ENCODE data around the gene LRRC26.

LRRC26 gene

GRCh38 chr9:137199411-137200121, 29.7 kb upstream of the LRRC26 start:
- DNase-seq (ENCODE audit: low read depth) = no peak

- no peak for DNase-seq (ENCODE audit: low read depth)
These were observed 29.0 kb upstream of the LRRC26 start for GRCh38 chr9:137198902-137199283.

- no peak for DNase-seq (ENCODE audit: low read depth)
These were observed 28.4 kb upstream of the LRRC26 start for GRCh38 chr9:137198051-137198901.

- no peak for DNase-seq (ENCODE audit: low read depth)
These were observed 25.8 kb upstream of the LRRC26 start for GRCh38 chr9:137195525-137196220.

GRCh38 chr9:137194909-137195308, 25.1 kb upstream of the LRRC26 start:
- no peak for DNase-seq (ENCODE audit: low read depth)

- no peak for DNase-seq (ENCODE audit: low read depth)
These were observed 24.5 kb upstream of the LRRC26 start for GRCh38 chr9:137194388-137194787.

DNA sequence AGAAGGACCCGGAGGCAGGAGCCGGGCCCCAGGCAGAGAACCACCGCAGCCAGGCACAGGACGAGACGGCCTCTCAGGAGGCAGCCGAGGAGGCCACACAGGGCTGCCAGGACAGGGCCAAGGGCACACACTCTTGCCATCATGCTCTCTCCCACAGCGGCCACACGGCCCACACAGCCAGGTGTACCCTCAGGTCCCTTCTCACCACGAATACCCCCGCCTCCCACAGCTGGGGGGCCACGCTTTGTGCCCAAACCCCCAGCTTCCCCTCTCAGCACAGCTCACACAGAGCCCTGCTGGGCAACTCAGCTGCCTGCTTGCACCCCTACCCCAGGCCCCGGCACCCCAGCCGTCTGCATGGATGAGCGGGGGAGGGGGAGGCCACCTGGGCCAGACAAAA, 23.9 kb upstream of the LRRC26 start:
- no peak for DNase-seq (ENCODE audit: low read depth)

GRCh38 chr9:137192859-137193258, 23.0 kb upstream of the LRRC26 start:
- no peak for DNase-seq (ENCODE audit: low read depth)

GRCh38 chr9:137192448-137192780, 22.6 kb upstream of the LRRC26 start:
- no peak for DNase-seq (ENCODE audit: low read depth)

DNA sequence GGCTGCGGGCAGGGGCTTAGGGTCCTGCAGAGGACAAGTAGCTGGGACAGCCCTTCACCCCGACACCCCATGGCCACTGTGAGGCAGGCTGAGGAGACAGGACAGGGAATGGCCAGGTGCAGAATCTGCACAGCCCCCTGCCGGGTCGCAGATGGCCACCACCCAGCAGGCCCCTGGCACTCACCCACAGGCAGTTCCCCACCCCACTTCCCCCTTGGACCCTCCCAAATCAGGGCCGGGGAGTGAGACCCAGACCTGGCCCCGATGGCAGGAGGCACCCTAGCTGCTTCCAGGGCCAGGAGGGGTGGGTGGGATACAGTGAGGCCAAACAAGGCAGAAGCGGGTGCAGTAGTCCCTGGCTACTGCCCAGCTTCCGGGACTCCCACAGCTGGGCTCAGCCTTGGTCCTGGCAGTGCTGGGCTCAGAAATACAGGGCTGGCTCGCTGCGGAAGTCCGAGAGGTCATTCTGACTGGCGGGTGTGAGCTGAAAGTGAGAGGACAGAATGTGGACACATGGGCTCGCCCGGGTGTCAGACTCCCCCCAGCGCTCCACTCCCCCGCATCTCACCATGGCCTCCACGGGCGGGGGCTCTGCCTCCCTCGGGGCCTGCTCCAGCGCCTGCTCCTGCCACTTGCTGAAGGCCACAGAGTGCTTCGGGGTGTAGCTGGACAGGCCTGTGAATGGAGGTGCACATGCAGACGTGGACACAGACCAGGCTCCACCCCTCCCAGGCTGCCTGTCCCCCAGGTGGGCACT, 22.0 kb upstream of the LRRC26 start:
- DNase-seq (ENCODE audit: low read depth) = no peak

DNA sequence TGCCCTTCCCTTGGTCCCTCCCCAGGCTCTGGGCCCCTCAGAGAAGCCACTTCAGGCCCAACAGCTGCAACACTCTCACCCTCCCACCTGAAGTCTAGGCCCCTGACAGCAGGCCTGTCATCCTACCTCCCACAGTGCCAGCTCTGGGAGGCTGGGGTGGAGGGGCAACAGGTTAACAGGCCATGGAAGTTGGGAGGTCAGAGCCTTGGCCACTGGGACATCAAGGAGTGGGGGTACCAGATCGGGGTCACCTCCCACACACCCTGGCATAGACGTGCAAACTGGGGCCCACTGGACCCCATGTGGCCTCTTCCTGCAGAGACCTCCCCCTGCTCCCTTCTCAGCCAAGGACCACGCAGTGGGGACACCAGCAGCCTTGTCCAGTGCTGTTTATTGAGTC, 21.4 kb upstream of the LRRC26 start:
- DNase-seq (ENCODE audit: low read depth) = no peak

GRCh38 chr9:137190315-137190856, 20.5 kb upstream of the LRRC26 start:
- no peak for DNase-seq (ENCODE audit: low read depth)

DNA sequence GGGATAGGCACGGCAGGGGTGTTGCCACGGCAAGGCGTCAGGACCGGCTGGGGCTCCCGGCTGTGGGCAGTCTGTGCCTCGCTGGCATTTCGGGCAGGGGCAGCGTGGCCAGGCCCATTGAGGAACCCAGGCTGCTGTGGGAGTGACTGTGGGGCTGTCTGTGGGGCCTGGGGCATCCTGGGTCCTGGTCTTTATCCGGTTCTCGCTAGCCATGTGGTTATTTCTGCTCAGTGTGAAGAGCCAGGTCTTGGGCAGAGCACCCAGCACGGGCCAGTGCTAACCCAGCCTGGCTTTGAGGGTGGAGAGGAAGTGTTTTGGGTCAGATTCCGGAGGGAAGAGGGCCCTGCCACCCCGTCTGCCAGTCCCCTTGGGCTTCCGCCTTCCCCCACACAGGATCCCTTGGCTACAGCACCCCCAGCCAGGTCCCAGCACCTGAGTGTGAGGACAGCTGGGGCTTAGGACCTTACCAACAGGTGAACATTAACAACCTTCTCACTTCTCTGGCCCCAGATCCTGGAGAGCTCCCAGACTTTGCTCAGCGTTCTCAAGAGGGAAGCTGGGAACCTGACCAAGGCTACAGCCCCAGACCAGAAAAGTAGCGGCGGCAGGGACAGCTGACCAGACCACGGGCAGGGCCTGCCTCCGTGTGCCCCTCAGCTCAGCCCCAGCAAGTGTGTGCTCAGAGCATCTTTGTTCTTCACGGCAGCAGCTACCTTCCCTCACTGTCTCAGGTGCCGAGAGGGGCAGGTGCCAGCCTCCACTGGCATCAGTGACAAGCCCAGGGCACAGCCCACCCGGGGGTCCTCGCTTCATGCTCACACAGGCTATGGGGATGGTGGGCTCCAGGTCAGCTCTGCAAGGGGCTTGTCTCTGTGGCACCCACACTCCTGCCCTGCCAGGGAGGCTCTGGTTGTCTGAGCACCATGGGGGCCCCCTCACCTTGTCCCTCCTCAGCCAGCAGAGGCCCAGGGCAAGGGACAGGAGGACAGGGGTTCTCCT, 19.7 kb upstream of the LRRC26 start:
- no peak for DNase-seq (ENCODE audit: low read depth)

DNA sequence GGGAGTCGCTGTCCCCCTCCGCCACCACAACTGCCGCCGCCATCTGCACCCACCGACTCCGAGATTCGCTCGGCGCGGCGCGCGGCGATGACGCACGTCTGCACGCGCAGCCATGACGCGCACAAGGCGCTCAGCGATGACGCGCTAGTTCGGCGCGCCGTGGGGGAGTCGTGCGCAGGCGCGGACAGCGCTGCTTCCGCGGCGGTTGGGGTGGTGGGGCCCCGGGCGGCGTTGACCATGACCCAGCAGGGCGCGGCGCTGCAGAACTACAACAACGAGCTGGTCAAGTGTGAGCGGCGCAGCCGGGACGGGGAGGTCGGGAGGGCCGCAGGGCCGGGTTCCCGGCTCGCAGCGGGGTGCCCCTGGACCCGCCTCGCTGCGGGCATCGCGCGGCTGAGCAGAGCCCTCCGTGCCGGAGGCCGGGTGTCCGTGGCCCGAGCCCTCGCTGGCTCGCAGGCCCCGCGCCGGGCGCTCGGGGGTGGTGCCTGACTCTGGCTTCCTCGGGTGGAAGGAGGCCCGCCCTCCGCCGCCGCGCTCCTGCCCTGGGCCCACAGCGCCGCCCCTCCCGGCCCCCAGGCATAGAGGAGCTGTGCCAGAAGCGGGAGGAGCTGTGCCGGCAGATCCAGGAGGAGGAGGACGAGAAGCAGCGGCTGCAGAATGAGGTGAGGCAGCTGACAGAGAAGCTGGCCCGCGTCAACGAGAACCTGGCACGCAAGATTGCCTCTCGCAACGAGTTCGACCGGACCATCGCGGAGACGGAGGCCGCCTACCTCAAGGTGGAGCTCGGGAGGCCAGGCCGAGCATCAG, 18.8 kb upstream of the LRRC26 start, which contains the start of the genes ANAPC2 and SSNA1:
Gene ANAPC2, minus strand, starts transcription at position 71 of the 807 bp plus-strand sequence. Its CDS starts 28 bp downstream, at position 43.
Gene SSNA1, plus strand, starts transcription at position 187 of the 807 bp plus-strand sequence. Its CDS starts 51 bp downstream, at position 238.
- peak; percentile 52 for DNase-seq (ENCODE audit: low read depth)

DNA sequence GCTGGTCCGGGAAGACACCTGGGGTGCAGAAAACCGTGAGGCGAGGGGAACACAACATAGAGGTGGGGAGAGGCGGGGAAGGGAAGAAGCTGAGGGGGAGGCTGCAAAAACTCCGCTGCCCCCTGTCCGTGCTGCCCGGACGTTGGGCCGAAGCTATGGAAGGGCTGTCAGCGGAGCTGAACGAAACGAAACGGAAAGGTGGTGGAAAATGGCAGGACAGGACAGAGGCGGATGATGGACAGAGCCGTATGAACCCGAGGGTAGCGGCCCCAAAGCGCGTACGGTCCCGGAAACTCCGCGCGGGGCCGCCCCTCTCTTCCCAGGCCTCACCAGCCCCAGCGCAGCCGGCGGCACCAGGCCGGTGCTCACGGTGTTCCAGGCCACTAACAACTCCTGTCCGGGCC, 18.2 kb upstream of the LRRC26 start:
- DNase-seq (ENCODE audit: low read depth) = no peak

- DNase-seq (ENCODE audit: low read depth) = no peak
These were observed 17.5 kb upstream of the LRRC26 start for GRCh38 chr9:137187386-137187785.

DNA sequence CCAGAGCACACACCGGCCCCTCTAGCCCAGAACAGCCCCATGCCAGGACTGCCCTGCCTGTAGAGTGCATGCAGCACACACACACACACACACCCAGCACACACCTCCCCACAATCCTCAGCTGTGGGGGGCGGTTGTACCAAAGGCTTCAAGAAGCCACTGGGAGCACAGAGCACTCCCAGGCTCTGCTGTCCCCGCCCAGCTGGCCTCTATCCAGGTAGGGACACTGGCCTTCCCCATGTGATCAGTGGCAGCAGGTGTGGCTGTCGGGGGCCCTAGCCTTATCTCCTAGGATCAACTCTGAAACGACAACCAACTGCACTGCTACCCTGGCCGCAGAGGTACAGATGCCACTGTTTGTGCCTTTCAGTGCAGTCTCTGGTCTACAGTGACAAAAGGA, 16.5 kb upstream of the LRRC26 start:
- DNase-seq (ENCODE audit: low read depth) = no peak

GRCh38 chr9:137185921-137186320, 16.1 kb upstream of the LRRC26 start:
- no peak for DNase-seq (ENCODE audit: low read depth)

- DNase-seq (ENCODE audit: low read depth) = no peak
These were observed 15.2 kb upstream of the LRRC26 start for GRCh38 chr9:137184881-137185660.

All from GM04503 (cell line).